ENCODE measurements around the gene ANO7.

Gene ANO7

GRCh38 chr2:241209271-241209670 is 20.8 kb downstream of the ANO7 start:
- Histone ChIP-seq H3K27ac (ENCODE audit: low read depth, low read length) (no peak overlapping the region), H3K9ac (ENCODE audit: low read length) (no peak overlapping the region), H3K4me1 (ENCODE audit: control insufficient read depth, insufficient read depth, low read length) (no peaks in the 10 kb centered on the region), H3K4me3 (ENCODE audit: low read depth, low read length) (no peak overlapping the region), H3K9me3 (ENCODE audit: control insufficient read depth, insufficient read depth, low read depth, low read length) (no peaks in the 10 kb centered on the region), H3K36me3 (ENCODE audit: control insufficient read depth, insufficient read depth, low read length) (no peaks in the 10 kb centered on the region), H3K27me3 (ENCODE audit: control insufficient read depth, insufficient read depth, low read length) (no peaks in the 10 kb centered on the region)

DNA sequence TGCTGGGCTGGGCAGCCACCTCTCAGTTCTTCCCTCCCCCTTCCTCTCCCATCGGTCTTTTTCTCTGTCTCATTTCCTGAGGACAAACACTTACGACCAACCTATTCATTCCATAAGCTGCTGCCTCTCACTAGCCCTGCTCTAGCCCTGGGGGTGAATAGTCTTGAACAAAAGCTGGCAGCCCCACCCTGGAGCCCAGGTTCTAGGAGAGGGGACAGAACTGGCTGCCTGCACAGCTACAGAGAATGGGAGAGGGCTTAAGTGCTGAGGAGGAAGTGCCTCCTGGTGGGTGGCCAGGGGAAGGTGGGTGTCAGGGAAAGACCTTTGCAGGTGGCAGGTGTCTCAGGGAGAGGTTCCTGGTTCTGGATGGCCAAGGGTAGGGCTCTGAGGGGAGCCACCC is 22.8 kb downstream of the ANO7 start:
- H3K9me3 ChIP-seq (ENCODE audit: control insufficient read depth, insufficient read depth, low read depth, low read length) = no peaks in the 10 kb centered on the region
- H3K27ac ChIP-seq (ENCODE audit: low read depth, low read length) = no peak overlapping the region
- no peaks in the 10 kb centered on the region for H3K27me3 ChIP-seq (ENCODE audit: control insufficient read depth, insufficient read depth, low read length)
- no peaks in the 10 kb centered on the region for H3K36me3 ChIP-seq (ENCODE audit: control insufficient read depth, insufficient read depth, low read length)
- H3K4me1 ChIP-seq (ENCODE audit: control insufficient read depth, insufficient read depth, low read length) = peaks cover 9% of the 10 kb centered on the region; the same call in 1 of the 2 replicates
- H3K4me3 ChIP-seq (ENCODE audit: low read depth, low read length) = no peak overlapping the region
- no peak overlapping the region for H3K9ac ChIP-seq (ENCODE audit: low read length)

- no peak overlapping the region for H3K27ac ChIP-seq (ENCODE audit: low read depth, low read length)
- H3K9me3 ChIP-seq (ENCODE audit: control insufficient read depth, insufficient read depth, low read depth, low read length) = no peaks in the 10 kb centered on the region
- peaks cover 16% of the 10 kb centered on the region; the same call in 1 of the 2 replicates for H3K4me1 ChIP-seq (ENCODE audit: control insufficient read depth, insufficient read depth, low read length)
- H3K4me3 ChIP-seq (ENCODE audit: low read depth, low read length) = no peak overlapping the region
- H3K27me3 ChIP-seq (ENCODE audit: control insufficient read depth, insufficient read depth, low read length) = no peaks in the 10 kb centered on the region
- H3K36me3 ChIP-seq (ENCODE audit: control insufficient read depth, insufficient read depth, low read length) = no peaks in the 10 kb centered on the region
- H3K9ac ChIP-seq (ENCODE audit: low read length) = no peak overlapping the region
Measured at GRCh38 chr2:241213041-241213440, 24.6 kb downstream of the ANO7 start.

DNA sequence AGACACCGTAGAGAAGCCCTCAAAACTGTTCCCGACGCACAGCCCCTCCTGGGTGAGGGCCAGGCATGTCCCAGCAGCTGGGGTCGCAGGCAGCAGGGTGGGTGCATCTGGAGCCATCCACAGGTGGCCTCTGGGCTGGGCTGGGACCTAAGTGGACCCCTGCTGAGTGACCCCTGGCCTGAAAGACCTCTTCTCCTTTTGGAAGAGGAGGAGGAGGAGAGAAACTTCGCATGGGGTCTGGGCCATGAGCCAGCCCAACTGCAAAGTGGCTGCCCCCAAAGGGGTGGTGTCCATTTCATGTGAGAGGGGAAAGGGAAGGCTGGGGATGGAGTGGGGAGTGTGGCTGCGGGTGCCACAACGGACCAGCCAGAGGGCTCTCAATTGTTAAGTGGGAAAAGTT is 25.1 kb downstream of the ANO7 start:
- Histone ChIP-seq H3K27ac (ENCODE audit: low read depth, low read length) (no peak overlapping the region), H3K9ac (ENCODE audit: low read length) (no peak overlapping the region), H3K9me3 (ENCODE audit: control insufficient read depth, insufficient read depth, low read depth, low read length) (no peaks in the 10 kb centered on the region), H3K4me3 (ENCODE audit: low read depth, low read length) (no peak overlapping the region), H3K36me3 (ENCODE audit: control insufficient read depth, insufficient read depth, low read length) (no peaks in the 10 kb centered on the region), H3K27me3 (ENCODE audit: control insufficient read depth, insufficient read depth, low read length) (no peaks in the 10 kb centered on the region), H3K4me1 (ENCODE audit: control insufficient read depth, insufficient read depth, low read length) (peaks cover 16% of the 10 kb centered on the region; the same call in 1 of the 2 replicates)

GRCh38 chr2:241214209-241214608 is 25.7 kb downstream of the ANO7 start:
- Histone ChIP-seq H3K9ac (ENCODE audit: low read length) (no peak overlapping the region), H3K36me3 (ENCODE audit: control insufficient read depth, insufficient read depth, low read length) (no peaks in the 10 kb centered on the region), H3K4me1 (ENCODE audit: control insufficient read depth, insufficient read depth, low read length) (peaks cover 19% of the 10 kb centered on the region; the same call in 1 of the 2 replicates), H3K9me3 (ENCODE audit: control insufficient read depth, insufficient read depth, low read depth, low read length) (no peaks in the 10 kb centered on the region), H3K27ac (ENCODE audit: low read depth, low read length) (no peak overlapping the region), H3K27me3 (ENCODE audit: control insufficient read depth, insufficient read depth, low read length) (no peaks in the 10 kb centered on the region), H3K4me3 (ENCODE audit: low read depth, low read length) (no peak overlapping the region)

GRCh38 chr2:241214766-241215165 is 26.3 kb downstream of the ANO7 start:
- H3K4me3 ChIP-seq (ENCODE audit: low read depth, low read length) = no peak overlapping the region
- no peak overlapping the region for H3K9ac ChIP-seq (ENCODE audit: low read length)
- H3K27ac ChIP-seq (ENCODE audit: low read depth, low read length) = no peak overlapping the region
- peaks cover 19% of the 10 kb centered on the region; the same call in 1 of the 2 replicates for H3K4me1 ChIP-seq (ENCODE audit: control insufficient read depth, insufficient read depth, low read length)
- no peaks in the 10 kb centered on the region for H3K27me3 ChIP-seq (ENCODE audit: control insufficient read depth, insufficient read depth, low read length)
- no peaks in the 10 kb centered on the region for H3K9me3 ChIP-seq (ENCODE audit: control insufficient read depth, insufficient read depth, low read depth, low read length)
- no peaks in the 10 kb centered on the region for H3K36me3 ChIP-seq (ENCODE audit: control insufficient read depth, insufficient read depth, low read length)

DNA sequence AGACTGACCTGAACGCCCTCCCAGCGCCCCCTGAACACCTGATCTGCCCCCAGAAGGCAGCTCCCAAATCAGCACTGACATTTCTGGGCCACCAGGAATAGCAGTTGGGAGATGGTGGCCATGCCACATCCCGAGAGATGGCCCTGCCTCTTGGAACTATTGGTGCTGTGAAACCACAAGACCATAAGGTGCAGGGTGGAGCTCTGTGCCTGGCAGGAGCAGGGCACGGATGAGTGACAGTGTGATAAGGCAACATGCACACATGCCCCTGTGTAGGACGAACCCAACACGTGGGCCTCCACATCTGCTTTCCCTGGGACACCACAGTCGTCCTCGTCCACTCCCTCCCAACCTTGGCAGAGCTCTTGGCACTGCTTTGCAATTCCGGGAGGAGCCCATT is 26.9 kb downstream of the ANO7 start:
- Histone ChIP-seq H3K27ac (ENCODE audit: low read depth, low read length) (no peak overlapping the region), H3K4me1 (ENCODE audit: control insufficient read depth, insufficient read depth, low read length) (peaks cover 19% of the 10 kb centered on the region; the same call in 1 of the 2 replicates), H3K36me3 (ENCODE audit: control insufficient read depth, insufficient read depth, low read length) (no peaks in the 10 kb centered on the region), H3K27me3 (ENCODE audit: control insufficient read depth, insufficient read depth, low read length) (no peaks in the 10 kb centered on the region), H3K9ac (ENCODE audit: low read length) (no peak overlapping the region), H3K9me3 (ENCODE audit: control insufficient read depth, insufficient read depth, low read depth, low read length) (no peaks in the 10 kb centered on the region), H3K4me3 (ENCODE audit: low read depth, low read length) (no peak overlapping the region)

DNA sequence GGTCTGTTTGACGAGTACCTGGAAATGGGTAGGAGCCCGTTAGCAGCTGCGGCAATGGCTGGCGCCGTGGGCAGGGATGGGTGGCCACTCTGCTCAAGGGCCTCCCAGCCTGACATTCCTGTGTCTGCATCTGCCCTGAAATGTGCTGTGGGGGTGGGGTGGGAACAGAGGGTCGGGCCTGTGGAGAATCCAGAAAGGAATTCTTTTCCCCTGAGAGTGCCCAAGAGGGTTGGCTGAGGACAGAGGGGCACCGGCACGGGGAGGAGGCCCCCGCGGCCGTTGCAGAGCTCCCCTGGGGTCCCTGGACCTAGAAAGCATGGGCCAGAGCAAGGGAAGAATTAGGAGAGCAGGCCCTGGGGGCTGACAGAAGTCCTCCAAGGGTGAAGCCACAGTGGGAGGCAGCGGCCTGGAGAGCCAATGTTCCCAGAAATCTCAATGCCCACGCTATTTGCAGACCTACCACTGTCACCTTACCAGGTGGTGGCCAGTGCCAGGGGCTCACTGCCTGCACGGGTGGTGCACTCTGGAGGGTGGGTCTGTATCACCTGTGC is 27.8 kb downstream of the ANO7 start:
- Histone ChIP-seq H3K27me3 (ENCODE audit: control insufficient read depth, insufficient read depth, low read length) (no peaks in the 10 kb centered on the region), H3K9me3 (ENCODE audit: control insufficient read depth, insufficient read depth, low read depth, low read length) (no peaks in the 10 kb centered on the region), H3K4me1 (ENCODE audit: control insufficient read depth, insufficient read depth, low read length) (peaks cover 19% of the 10 kb centered on the region; the same call in 1 of the 2 replicates), H3K36me3 (ENCODE audit: control insufficient read depth, insufficient read depth, low read length) (no peaks in the 10 kb centered on the region), H3K4me3 (ENCODE audit: low read depth, low read length) (no peak overlapping the region), H3K27ac (ENCODE audit: low read depth, low read length) (no peak overlapping the region), H3K9ac (ENCODE audit: low read length) (no peak overlapping the region)

GRCh38 chr2:241217320-241218031 is 29.0 kb downstream of the ANO7 start:
- H3K4me3 ChIP-seq (ENCODE audit: low read depth, low read length) = peak overlapping the region; percentile 73
- H3K27ac ChIP-seq (ENCODE audit: low read depth, low read length) = peak overlapping the region; percentile 10; the same call in 1 of the 2 replicates
- H3K4me1 ChIP-seq (ENCODE audit: control insufficient read depth, insufficient read depth, low read length) = peaks cover 19% of the 10 kb centered on the region; the same call in 1 of the 2 replicates
- no peaks in the 10 kb centered on the region for H3K36me3 ChIP-seq (ENCODE audit: control insufficient read depth, insufficient read depth, low read length)
- peak overlapping the region; percentile 70 for H3K9ac ChIP-seq (ENCODE audit: low read length)
- no peaks in the 10 kb centered on the region for H3K27me3 ChIP-seq (ENCODE audit: control insufficient read depth, insufficient read depth, low read length)
- no peaks in the 10 kb centered on the region for H3K9me3 ChIP-seq (ENCODE audit: control insufficient read depth, insufficient read depth, low read depth, low read length)

GRCh38 chr2:241218131-241219029 is 29.9 kb downstream of the ANO7 start:
- Histone ChIP-seq H3K9me3 (ENCODE audit: control insufficient read depth, insufficient read depth, low read depth, low read length) (no peaks in the 10 kb centered on the region), H3K4me1 (ENCODE audit: control insufficient read depth, insufficient read depth, low read length) (peaks cover 20% of the 10 kb centered on the region; the same call in 1 of the 2 replicates), H3K27me3 (ENCODE audit: control insufficient read depth, insufficient read depth, low read length) (no peaks in the 10 kb centered on the region), H3K9ac (ENCODE audit: low read length) (peak overlapping the region; percentile 46), H3K27ac (ENCODE audit: low read depth, low read length) (no peak overlapping the region), H3K36me3 (ENCODE audit: control insufficient read depth, insufficient read depth, low read length) (peaks cover 7% of the 10 kb centered on the region; the same call in 1 of the 2 replicates), H3K4me3 (ENCODE audit: low read depth, low read length) (peak overlapping the region; percentile 70)

- Histone ChIP-seq H3K27me3 (ENCODE audit: control insufficient read depth, insufficient read depth, low read length) (no peaks in the 10 kb centered on the region), H3K4me3 (ENCODE audit: low read depth, low read length) (peak overlapping the region; percentile 70), H3K9ac (ENCODE audit: low read length) (no peak overlapping the region), H3K36me3 (ENCODE audit: control insufficient read depth, insufficient read depth, low read length) (peaks cover 7% of the 10 kb centered on the region; the same call in 1 of the 2 replicates), H3K4me1 (ENCODE audit: control insufficient read depth, insufficient read depth, low read length) (peaks cover 26% of the 10 kb centered on the region; the same call in 1 of the 2 replicates), H3K27ac (ENCODE audit: low read depth, low read length) (no peak overlapping the region), H3K9me3 (ENCODE audit: control insufficient read depth, insufficient read depth, low read depth, low read length) (no peaks in the 10 kb centered on the region)
Measured at GRCh38 chr2:241219030-241219382, 30.5 kb downstream of the ANO7 start.

All from HUES6 (cell line).